Measurements from ENCODE around the gene SLC24A4.
A peak's percentile ranks its signal among the peaks of the same experiment; 100 is the strongest.

SLC24A4 gene

GRCh38 chr14:92501891-92502351 lies 179.0 kb downstream of the SLC24A4 start:
- DNase-seq (ENCODE audit: low read depth) = no peak

- no peak for DNase-seq (ENCODE audit: low read depth)
These were observed 179.7 kb downstream of the SLC24A4 start for GRCh38 chr14:92502541-92503286.

- DNase-seq (ENCODE audit: low read depth) = no peak
These were observed 181.0 kb downstream of the SLC24A4 start for GRCh38 chr14:92503756-92504491.

DNA sequence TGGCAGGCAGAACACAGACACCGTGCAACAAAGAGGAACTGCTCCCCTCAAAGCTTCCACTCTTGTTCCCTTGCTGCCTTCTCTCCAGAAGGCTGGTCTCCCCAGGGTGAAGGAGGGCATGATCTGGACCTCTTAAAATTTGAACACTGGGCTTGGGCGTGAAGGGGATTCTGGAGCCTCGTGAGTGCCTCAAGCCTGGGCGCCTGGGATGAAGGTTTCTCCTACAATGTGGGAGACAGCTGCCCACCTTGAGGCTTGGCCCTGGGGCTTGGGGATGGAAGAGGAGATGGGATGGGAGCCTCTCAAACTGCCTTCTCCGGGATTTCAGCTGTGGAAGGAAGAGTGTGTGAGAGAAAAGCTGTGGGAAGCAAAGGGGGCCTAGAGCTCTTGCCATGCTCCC lies 182.9 kb downstream of the SLC24A4 start:
- no peak for DNase-seq (ENCODE audit: low read depth)

GRCh38 chr14:92506231-92506630 lies 183.3 kb downstream of the SLC24A4 start:
- DNase-seq (ENCODE audit: low read depth) = no peak

GRCh38 chr14:92507174-92507768 lies 184.3 kb downstream of the SLC24A4 start:
- DNase-seq (ENCODE audit: low read depth) = no peak

DNA sequence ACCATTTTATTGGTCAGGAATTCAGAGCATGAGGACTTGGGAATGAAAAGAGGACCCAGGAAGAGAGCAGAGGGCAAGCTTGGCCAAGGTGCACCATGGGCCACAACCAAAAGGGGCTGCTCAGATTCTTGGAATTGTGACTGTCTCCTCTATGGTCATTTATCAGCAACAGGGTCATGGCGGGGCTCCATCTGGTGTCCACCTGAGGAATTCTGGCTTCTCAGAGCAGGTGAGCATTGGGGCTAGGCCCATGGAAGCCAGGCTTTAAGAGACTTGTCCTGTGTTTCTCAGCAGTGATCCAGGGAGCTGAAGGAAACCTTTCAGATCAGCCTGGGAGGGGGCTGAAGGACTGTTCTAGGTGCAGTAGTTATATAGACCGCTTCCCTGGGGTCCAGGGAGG lies 188.0 kb downstream of the SLC24A4 start:
- no peak for DNase-seq (ENCODE audit: low read depth)

- DNase-seq (ENCODE audit: low read depth) = no peak
These were observed 188.7 kb downstream of the SLC24A4 start for GRCh38 chr14:92511453-92512238.

- DNase-seq (ENCODE audit: low read depth) = no peak
These were observed 189.8 kb downstream of the SLC24A4 start for GRCh38 chr14:92512807-92513203.

DNA sequence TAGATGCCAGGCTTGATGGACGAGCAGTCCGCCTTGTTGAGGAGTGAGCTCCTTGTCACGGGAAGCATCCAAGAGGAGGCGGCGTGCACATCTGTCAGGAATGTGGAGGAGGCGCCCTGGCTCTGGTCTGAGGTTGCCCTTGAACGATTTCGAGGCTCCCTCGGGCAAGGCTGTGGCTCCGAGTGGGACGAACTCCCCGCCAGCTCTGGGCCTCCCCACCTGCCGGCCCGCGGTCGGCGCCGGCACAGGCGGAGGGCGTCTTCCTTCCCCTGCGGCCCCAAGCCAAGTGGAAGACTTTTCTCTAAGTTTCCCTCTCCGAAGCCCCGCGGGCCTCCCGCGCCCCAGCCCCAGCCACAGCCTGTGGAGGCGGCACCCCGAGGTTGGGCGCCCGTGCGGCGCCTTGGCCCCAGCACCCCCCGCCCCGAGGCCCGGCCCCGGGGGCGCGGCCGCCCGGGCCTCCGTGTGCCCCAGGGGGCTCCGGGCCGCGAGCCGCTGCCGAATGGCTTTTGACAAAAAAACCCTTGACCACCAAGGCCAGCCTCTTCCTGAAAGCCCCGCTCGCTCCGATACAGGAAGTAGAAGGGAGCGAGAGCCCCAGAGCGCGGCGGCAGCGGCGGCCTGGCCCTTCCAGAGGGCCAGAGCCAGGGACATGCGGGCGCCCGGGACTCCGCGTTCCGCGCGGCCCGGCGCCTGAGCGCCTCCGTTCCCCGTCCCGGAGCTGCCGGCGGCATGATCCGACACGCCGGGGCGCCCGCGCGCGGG lies 190.4 kb downstream of the SLC24A4 start, which contains the start of gene RIN3:
Gene RIN3, plus strand, starts transcription at position 578 of the 762 bp plus-strand sequence. Its CDS starts 152 bp downstream, at position 730.
- DNase-seq (ENCODE audit: low read depth) = peak; percentile 13

GRCh38 chr14:92513966-92514843 lies 191.2 kb downstream of the SLC24A4 start:
- DNase-seq (ENCODE audit: low read depth) = no peak

DNA sequence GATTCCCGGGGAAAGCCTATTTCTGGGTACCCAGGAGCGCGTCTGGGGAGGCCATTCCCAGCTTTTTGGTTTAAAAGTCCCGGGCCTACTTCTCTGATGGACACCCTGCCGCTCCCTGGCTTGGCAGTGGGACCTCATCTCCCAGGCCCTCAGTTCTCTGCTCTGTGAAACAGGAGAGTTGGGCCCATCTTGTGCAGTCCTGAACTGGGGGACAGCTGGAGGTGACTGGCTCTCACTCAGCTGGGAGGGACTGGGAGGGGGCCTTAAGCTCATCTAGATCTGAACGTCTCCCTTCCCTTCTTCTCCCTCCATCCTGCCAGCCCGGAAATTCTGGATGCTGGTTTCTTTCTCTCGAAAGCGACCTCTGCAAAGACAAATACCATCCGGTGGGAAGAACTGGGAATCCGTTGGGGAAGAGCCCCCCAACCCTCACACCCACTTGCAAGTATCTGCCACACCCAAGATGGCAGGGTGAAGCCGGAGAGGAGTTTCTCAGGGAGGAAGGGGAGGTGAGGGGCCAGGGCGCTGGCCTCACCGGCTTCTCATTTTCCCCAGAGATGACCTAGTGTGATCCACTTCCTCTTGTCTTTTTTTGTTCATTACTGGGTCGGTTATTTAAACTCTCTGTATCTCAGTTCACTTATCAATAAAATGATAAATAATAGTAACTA lies 192.0 kb downstream of the SLC24A4 start:
- no peak for DNase-seq (ENCODE audit: low read depth)

DNA sequence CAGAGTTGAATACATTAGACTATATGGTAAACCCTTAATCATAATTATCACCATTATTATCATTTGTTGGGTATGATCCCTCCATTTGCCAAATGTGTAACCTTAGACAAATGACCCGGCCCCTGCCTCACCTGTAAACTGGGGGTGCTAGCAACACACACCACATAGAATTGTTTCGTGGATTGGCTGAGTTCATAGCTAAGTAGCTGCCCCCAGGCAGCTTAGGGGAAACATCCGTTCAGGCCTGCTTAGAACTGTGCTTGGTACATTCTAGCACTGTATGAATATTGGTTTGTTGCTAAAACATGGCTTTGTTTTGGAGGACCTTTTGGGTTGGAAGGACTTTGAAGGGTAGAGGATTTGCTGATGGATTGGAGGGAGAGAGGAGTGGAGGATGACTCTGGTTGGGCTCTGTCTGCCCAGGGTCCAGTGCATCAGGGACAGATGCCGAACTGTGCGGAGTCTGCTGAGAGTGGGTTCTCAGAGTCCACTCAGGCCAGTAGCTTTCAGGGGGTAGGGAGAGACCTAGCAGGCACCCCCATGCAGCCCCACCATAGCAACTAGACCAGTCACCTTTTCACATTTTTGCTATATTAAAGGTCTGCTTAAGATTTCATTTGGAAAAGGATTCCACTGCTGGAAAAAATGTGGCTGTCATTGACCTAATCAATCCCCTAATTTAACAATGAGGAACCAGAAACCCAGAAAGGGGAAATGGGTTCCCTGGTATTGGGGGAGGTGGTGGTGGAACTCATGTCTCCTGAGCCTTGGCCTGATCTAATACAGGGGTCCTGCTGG lies 192.8 kb downstream of the SLC24A4 start:
- DNase-seq (ENCODE audit: low read depth) = no peak

GRCh38 chr14:92516344-92516965 lies 193.5 kb downstream of the SLC24A4 start:
- DNase-seq (ENCODE audit: low read depth) = no peak

DNA sequence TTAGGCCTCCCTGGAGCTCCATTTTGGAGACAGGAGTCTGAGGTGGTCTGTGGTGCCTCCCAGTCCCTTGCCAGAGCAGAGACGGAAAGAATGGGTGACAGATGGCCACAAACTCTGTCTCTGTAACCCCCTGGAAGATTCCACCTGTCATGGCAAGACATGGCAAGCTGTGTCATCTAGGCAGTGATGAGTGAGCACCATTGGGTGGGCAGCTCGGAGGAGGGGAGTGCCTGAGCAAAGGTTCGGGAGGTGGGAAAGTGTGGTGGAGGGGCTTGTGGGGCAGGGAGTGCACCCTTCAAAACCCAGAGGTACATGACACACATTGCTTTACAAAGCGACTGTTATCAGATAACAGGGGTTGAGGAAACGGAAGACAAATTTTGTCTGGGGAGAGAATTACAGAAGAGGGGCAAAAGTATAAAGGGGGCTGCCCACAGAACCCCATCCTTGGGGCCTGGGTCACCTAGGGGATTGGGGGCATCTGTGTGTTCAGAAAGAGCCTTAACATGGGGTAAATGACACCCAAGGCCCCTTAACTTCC lies 194.1 kb downstream of the SLC24A4 start:
- no peak for DNase-seq (ENCODE audit: low read depth)

DNA sequence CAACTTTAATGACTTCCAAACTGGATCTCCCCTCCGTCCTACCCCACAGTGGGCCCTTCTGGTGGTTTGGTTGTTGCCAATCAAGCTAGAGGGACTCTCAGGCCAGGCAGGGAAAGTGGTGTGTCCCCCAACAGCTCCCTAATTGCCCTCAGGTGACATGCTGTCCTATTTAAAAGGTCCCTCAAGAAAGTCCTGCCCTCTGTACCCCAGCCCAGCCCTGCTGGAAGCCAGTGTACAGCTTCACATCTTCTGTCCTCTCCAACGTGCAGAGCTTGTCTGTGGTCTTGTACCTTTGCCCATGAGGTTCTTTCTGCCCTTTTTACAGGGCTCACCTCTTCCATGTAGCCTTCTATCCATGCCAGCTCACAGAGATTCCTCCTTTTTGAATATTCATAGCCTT lies 194.8 kb downstream of the SLC24A4 start:
- DNase-seq (ENCODE audit: low read depth) = no peak

DNA sequence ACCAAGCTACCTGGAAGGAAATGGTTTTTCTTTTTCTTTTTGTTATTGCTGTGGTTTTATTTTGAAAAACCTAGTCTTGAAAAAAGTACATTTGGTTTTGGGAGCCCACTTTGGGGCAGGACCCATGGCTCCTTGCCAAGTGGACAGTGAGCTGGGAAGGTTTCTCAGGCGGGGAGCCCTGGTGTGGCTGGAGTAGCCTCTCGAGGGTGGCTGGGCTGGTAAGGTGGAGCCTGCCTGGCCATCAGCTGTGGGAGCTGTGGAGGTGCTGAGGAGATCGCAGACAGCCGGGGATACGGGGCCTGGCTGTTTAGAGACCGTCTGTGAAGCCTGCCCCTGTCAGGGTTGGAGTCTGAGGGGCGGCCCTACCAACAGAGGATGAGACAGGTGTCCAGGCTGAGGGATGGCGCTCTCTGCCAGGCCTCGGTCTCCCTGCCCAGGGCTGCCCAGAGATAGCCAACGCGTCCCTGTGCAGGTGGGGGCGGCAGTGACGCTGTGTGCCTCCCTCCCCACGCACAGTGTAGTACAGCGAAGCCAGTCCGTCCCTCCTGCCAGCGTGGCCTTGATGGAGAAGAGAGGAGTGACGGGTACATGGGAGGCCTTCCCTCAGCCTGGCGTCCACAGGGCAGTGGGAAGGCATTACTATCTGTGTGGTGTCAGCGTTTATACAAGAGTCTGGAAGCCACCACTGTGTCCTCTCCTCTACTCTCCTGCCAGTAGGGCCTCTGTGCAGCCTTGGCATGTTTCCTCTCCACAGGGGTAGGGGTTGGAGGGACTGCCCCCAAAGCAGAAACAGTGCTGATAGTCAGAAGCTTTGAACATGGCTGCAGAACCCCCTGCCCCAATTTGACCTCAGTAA lies 196.5 kb downstream of the SLC24A4 start:
- no peak for DNase-seq (ENCODE audit: low read depth)
